ENCODE results near the gene CYP4F3.
"Not testable (repeated sequence)": the region's sequence is repeated elsewhere in the genome, so short reads cannot be mapped to it uniquely, and the experiment has no call there.

DNA sequence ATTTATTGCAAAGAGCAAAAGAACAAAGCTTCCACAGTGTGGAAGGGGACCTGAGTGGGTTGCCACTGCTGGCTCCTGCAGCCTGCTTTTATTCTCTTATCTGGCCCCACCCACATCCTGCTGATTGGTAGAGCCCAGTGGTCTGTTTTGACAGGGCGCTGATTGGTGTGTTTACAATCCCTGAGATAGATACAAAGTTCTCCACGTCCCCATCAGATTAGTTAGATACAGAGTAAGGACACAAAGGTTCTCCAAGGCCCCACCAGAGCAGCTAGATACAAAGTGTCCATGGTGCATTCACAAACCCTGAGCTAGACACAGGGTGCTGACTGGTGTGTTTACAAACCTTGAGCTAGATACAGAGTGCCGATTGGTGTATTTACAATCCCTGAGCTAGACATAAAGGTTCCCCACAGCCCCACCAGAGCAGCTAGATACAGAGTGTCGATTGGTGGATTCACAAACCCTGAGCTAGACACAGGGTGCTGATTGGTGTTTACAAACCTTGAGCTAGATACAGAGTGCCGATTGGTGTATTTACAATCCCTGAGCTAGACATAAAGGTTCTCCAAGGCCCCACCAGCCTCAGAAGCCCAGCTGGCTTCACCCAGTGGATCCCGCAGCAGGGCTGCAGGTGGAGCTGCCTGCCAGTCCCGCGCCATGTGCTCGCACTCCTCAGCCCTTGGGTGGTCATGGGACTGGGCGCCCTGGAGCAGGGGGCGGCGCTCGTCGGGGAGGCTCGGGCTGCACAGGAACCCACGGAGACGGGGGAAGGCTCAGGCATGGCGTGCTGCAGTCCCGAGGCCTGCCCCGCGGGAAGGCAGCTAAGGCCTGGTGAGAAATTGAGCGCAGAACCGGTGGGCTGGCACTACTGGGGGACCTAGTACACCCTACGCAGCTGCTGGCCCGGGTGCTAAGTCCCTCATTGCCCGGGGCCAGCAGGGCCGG, 32.4 kb upstream of the CYP4F3 start:
- not testable (repeated sequence) for TF ChIP-seq EZH2phosphoT487 (IDR thresholded peaks at IDR 0.05; ENCODE audit: insufficient read depth, low read depth); EZH2 (IDR thresholded peaks at IDR 0.05; ENCODE audit: insufficient read depth, poor library complexity, severe bottlenecking)
